ENCODE data around the gene ATRX. TPM values are rescaled to one million over a fixed set of nuclear protein-coding genes. Genes with fewer than 3 reads are reported as not detected.
"Not testable (repeated sequence)": the region's sequence is repeated elsewhere in the genome, so short reads cannot be mapped to it uniquely, and the experiment has no call there.

The ATRX gene
- total and polyA plus RNA-seq, 2 of the 8 experiments (the other 6 are each of a cell fraction or from before 2014, with no cell fraction given) = 28.4 to 97.8 TPM

- H4K91ac ChIP-seq (replicated peaks; ENCODE audit: insufficient read length, low read length); H3K23ac ChIP-seq (ENCODE audit: insufficient read length); H3K18ac ChIP-seq (ENCODE audit: extremely low read depth, low read length); H3K4ac ChIP-seq (replicated peaks; ENCODE audit: insufficient read length, low read depth, low read length); H3K4me1 ChIP-seq (replicated peaks in 1 of 4; ENCODE audit: control insufficient read depth in 3 of 4, insufficient read depth in 4 of 4, low read length in 3 of 4); H3K4me3 ChIP-seq (ENCODE audit: extremely low read depth in 1 of 4, insufficient read depth in 2 of 4, low read depth in 3 of 4, low read length in 4 of 4); H2BK15ac ChIP-seq (ENCODE audit: low read length); H2AFZ ChIP-seq (ENCODE audit: low read length); H4K20me1 ChIP-seq (replicated peaks in 1 of 2; ENCODE audit: control insufficient read depth in 1 of 2, insufficient read depth in 2 of 2, low read length in 2 of 2); H3K79me1 ChIP-seq (ENCODE audit: low read depth, low read length); CTCF ChIA-PET (ENCODE audit: partially characterized antibody); H2AK5ac ChIP-seq (ENCODE audit: low read depth, low read length); H3K4me2 ChIP-seq (ENCODE audit: insufficient read depth in 1 of 2, low read depth in 2 of 2, low read length in 2 of 2); H4K8ac ChIP-seq (ENCODE audit: extremely low read depth, insufficient read depth, low read length); H4K5ac ChIP-seq (ENCODE audit: insufficient read length, low read depth, low read length); H3K9me3 ChIP-seq (ENCODE audit: insufficient read depth in 2 of 2, low read depth in 1 of 2, low read length in 1 of 2); POLR2A ChIA-PET (ENCODE audit: partially characterized antibody); FAIRE-seq; H3K36me3 ChIP-seq (ENCODE audit: control insufficient read depth in 2 of 4, insufficient read depth in 4 of 4, low read length in 3 of 4); H3K56ac ChIP-seq (replicated peaks; ENCODE audit: insufficient read length, low read depth, low read length); H2BK5ac ChIP-seq (ENCODE audit: low read depth, low read length); H2BK12ac ChIP-seq (ENCODE audit: low read depth, low read length); H3K23me2 ChIP-seq (ENCODE audit: low read depth, low read length); H3K27ac ChIP-seq (ENCODE audit: low read depth, low read length); H3K9ac ChIP-seq (replicated peaks in 1 of 4; ENCODE audit: extremely low read depth in 1 of 4, low read depth in 3 of 4, low read length in 3 of 4); DNase-seq (ENCODE audit: low read depth in 1 of 2, low spot score in 2 of 2); H2BK120ac ChIP-seq (replicated peaks; ENCODE audit: low read depth, low read length); H3K14ac ChIP-seq (ENCODE audit: insufficient read length); H2BK20ac ChIP-seq (ENCODE audit: low read length); H3K27me3 ChIP-seq (replicated peaks in 1 of 4; ENCODE audit: control insufficient read depth in 3 of 4, extremely low read depth in 1 of 4, insufficient read depth in 3 of 4, low read length in 3 of 4): not testable (repeated sequence)
- H3K79me2 ChIP-seq (ENCODE audit: control insufficient read depth in 1 of 2, insufficient read depth in 2 of 2, low read length in 2 of 2) = peaks cover 0 to 39% of the 10 kb centered on the region in 2 experiments; a peak in 2 of 4 replicates
- WGBS, 2 experiments (ENCODE audit: extremely low coverage in 1 of 2, insufficient coverage in 1 of 2, insufficient read length in 1 of 2, insufficient replicate concordance in 2 of 2, low coverage in 1 of 2, low lambda C conversion rate in 2 of 2, missing lambda C conversion rate in 1 of 2) = 100% methylated on average over 1 of the region's 1 CpG; no CpG with 5 or more reads in 1 of the 2 experiments
These were observed 32.1 kb downstream of the ATRX start for GRCh38 chrX:77753942-77754341.

All from H1 (cell line).